ENCODE measurements around the gene BEND4.

The BEND4 gene

DNA sequence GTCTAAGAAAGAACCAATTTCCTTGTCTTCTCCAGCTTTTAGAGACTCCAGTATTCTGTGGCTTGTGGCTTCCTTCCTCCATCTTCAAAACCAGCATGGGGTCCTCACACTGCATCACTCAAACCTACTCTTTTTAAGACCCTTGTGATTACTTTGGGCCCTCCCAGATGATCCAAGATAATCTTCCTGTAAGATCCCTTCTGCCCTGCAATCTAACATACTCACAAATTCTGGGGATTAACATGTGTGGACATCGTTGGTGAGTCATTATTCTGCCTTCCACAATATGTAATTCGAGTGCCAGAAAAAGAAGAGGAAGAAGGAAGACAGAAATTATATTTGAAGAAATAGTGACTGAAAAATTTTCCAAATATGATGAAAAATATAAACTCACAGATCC, 47.9 kb downstream of the BEND4 start:
- DNase-seq (ENCODE audit: low read depth), result no peak

DNA sequence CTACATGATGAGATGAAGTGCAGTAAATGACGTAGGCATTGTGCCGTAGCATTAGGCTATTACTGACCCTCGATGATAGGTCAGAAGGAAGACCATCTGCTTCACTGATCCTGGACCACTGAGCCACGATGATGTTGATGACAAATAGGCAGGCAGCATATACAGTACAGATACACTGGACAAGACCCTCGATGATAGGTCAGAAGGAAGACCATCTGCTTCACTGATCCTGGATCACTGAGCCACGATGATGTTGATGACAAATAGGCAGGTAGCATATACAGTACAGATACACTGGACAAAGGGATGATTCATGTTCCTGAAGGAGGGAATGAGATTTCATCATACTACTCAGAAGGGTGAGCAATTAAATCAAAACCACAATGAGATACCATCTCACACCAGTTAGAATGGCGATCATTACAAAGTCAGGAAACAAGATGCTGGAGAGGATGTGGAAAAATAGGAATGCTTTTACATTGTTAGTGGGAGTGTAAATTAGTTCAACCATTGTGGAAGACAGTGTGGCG, 50.9 kb downstream of the BEND4 start:
- DNase-seq (ENCODE audit: low read depth), result no peak

DNA sequence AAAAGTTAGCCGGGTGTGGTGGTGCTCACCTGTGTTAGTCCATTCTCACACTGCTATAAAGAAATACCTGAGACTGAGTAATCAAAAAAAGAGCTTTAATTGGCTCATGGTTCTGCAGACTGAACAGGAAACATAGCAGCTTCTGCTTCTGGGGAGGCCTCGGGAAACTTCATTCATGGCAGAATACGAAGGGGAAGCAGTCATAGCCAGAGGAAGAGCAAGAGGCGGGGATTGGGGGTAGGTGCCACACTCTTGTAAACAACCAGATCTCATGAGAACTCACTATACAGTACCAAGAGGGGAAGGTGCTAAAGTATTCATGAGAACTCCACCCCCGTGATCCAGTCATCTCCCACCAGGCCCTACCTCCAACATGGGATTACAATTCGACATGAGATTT, 64.1 kb downstream of the BEND4 start:
- DNase-seq (ENCODE audit: low read depth), result no peak

DNA sequence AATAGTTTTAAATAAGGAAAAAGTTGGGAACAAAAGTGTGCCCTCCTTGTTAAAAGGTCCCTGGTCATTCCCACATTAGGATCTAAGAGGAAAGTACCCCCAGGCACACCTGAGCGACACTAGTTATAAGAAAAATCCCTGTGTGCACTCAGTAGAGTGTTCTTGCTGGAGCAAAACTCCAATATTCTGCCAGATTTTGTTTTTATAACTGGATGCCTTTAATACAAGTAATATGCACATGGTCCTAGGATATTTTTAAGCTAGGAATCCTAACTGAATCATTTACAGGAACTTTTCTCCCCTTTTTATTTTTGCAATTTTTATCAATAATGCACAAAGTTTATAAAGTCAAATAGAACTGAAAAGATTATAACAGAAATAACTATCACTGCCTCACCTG, 68.6 kb downstream of the BEND4 start:
- DNase-seq (ENCODE audit: low read depth), result no peak

DNA sequence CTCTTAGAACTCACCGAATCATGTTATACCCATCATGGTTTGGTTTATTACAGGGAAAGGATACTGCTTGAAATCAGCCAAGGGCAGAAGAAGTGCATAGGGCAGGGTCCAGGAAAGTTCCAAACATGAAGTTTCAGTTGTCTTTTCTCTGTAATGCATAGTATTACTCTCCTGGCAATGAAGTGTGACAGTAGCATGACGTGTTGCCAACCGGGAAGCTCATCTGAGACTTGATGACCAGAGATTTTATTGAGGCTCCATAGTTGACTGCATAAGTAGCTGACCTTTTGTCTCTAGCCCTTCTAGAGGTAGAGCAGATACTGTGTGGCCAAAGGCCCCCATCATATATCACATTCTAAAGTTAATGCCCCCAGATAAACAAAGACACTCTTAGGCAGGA, 72.1 kb downstream of the BEND4 start:
- DNase-seq (ENCODE audit: low read depth), result no peak

DNA sequence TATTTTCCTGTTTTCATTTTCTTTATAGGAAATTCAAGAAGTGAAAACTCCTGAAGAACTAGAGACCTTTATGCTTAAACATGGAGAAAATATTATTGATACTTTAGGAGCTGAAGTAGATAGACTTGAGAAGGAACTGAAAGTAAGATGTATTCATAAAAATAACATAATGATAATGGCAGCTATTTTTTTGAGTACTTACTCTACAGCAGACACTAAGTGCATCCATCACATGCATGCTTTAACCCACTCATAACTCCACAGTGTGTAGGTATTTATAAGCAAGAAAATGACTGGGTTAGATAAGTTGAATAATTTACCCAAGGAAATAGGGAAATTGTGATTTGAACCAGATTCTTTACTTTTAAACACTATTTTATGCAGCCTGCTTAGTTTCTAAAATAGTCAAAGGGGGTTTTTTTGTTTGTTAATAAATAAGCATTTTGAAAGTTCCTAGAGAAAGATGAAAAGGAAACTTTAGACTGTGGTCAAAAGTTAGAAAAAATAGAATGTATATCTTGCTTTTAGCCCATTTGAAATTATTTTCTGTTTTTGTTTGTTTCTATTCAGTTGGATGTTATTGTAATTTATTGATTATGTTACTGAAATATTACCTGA, 74.2 kb downstream of the BEND4 start:
- no peak for DNase-seq (ENCODE audit: low read depth)

DNA sequence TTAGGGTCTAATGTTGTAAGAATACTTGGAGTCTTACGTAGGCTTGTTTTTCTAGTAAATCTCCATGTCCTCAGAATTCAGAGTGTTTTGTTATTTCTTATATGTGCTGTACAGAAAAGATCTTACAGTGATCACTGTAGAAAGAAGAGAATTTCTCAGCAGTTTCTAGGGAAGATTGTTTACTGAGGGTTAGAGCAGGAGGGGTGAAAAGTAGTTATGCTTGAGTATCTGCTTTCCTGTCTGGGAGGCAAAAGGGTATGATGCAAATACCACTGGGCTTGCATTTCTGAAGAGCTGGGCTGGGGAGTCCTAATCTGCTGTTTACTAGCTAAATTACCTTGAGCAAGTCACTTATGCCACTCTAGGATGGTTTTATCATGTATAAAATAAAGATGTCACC, 78.2 kb downstream of the BEND4 start:
- no peak for DNase-seq (ENCODE audit: low read depth)

DNA sequence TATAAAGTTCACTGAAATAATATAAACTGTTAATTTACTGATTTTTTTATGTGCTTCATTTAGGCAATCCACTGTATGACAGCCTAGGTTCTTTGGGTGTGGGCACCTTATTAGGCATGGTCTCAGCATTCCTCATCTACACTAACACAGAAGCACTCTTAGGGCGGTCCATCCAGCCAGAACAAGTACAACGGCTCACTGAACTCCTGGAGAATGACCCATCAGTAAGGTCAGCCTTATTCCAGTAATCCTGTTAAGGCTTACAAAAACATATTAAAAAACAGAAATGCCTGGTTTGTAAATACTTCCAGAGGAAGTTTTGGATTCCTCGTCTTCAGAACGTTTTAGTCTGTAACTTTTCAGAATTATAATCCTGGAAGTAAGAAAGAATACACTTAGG, 82.0 kb downstream of the BEND4 start:
- no peak for DNase-seq (ENCODE audit: low read depth)

DNA sequence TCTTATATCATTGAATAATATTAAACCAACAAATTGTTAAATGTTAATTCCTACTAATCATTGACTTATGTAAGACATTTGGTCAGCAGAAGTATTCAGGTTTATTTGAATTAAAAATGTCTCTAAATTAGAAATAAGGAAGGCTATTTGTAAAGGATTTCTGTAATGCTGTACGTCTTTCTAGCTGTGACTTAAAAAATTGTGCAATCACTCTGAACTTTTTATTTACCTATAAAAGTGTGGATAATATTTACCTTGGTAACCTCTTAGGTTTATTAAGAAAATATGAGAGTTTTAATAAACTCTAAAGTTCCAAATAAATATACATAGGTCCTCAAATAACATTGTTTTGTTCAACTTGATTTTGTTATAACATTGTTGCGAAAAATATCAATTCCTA, 85.2 kb downstream of the BEND4 start:
- no peak for DNase-seq (ENCODE audit: low read depth)

DNA sequence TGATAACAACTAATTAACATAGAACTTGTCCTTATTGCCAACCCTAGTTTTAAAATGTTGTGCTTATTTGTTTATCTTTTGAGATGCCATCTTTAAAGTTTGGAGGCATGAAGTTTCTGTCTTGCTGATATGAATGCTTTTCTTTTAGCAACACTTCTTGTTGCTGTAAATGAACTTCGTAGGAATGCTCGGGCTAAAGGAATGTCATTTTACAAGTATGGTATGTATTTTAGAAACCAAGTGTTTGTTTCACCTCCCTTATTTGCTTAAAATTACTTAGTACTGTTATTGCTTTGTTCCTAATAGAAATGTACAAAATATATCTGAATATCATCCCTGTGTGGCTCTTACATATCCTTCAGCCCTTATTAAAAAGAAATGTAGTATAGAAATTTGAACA, 86.1 kb downstream of the BEND4 start:
- no peak for DNase-seq (ENCODE audit: low read depth)
